ENCODE results near the gene PTPN7. TPM values are rescaled to one million over a fixed set of nuclear protein-coding genes. Genes with fewer than 3 reads are reported as not detected.

Gene PTPN7
- total RNA-seq, 4 donors from 2014 or later = 0.79 to 8.5 (median 1.8) TPM; not detected in 1

GRCh38 chr1:202131956-202132821 lies 28.2 kb downstream of the PTPN7 start:
- peak; percentile 80 to 82 for DNase-seq
- Histone ChIP-seq H3K27ac (peak overlapping the region; percentile 90 to 93), H3K9me3 (no peaks in the 10 kb centered on the region), H3K4me3 (no peak overlapping the region), H3K27me3 (no peaks in the 10 kb centered on the region), H3K4me1 (peaks cover 12 to 21% of the 10 kb centered on the region in 2 donors), H3K36me3 (no peaks in the 10 kb centered on the region)
- TF ChIP-seq CTCF (IDR thresholded peaks at IDR 0.05) (no peak), POLR2A (IDR thresholded peaks at IDR 0.05) (peak; percentile 10 to 29)
- intact Hi-C loops (cut with DNase I; ENCODE audit: low total_unique reads) = no loop called here

GRCh38 chr1:202130816-202131522 lies 29.4 kb downstream of the PTPN7 start:
- Histone ChIP-seq H3K27ac (peak overlapping the region; percentile 90 to 93), H3K36me3 (no peaks in the 10 kb centered on the region), H3K27me3 (no peaks in the 10 kb centered on the region), H3K9me3 (no peaks in the 10 kb centered on the region), H3K4me3 (no peak overlapping the region), H3K4me1 (peaks cover 12 to 21% of the 10 kb centered on the region in 2 donors)
- no peak for DNase-seq
- intact Hi-C loops (cut with DNase I; ENCODE audit: low total_unique reads) = no loop called here
- TF ChIP-seq CTCF (IDR thresholded peaks at IDR 0.05) (no peak), POLR2A (IDR thresholded peaks at IDR 0.05) (no peak)

- intact Hi-C loops (cut with DNase I; ENCODE audit: low total_unique reads) = no loop called here
- no peaks in the 10 kb centered on the region for H3K27me3 ChIP-seq
- no peaks in the 10 kb centered on the region for H3K36me3 ChIP-seq
- peaks cover 12 to 21% of the 10 kb centered on the region in 2 donors for H3K4me1 ChIP-seq
- TF ChIP-seq POLR2A (IDR thresholded peaks at IDR 0.05) = no peak
- no peak for TF ChIP-seq CTCF (IDR thresholded peaks at IDR 0.05)
- peak in 1 of 2 donors; percentile 33 for DNase-seq
- H3K9me3 ChIP-seq = no peaks in the 10 kb centered on the region
- H3K4me3 ChIP-seq = no peak overlapping the region
- H3K27ac ChIP-seq = peak overlapping the region; percentile 90 to 93
Observed at GRCh38 chr1:202130297-202130721, 30.1 kb downstream of the PTPN7 start.

GRCh38 chr1:202129453-202130296 lies 30.7 kb downstream of the PTPN7 start:
- peaks cover 12 to 21% of the 10 kb centered on the region in 2 donors for H3K4me1 ChIP-seq
- no peak for TF ChIP-seq CTCF (IDR thresholded peaks at IDR 0.05)
- TF ChIP-seq POLR2A (IDR thresholded peaks at IDR 0.05) = no peak
- DNase-seq = no peak
- intact Hi-C loops (cut with DNase I; ENCODE audit: low total_unique reads) = no loop called here
- peak overlapping the region; percentile 90 to 93 for H3K27ac ChIP-seq
- no peaks in the 10 kb centered on the region for H3K27me3 ChIP-seq
- H3K36me3 ChIP-seq = no peaks in the 10 kb centered on the region
- H3K4me3 ChIP-seq = no peak overlapping the region
- H3K9me3 ChIP-seq = no peaks in the 10 kb centered on the region

Measured in uterus (tissue), 4 donors.